Superior temporal gyrus (tissue), 1 donor: ENCODE results near the gene TEX26.
A peak's percentile ranks its signal among the peaks of the same experiment; 100 is the strongest.

Source experiments
- DNase-seq: peaks from one replicate; pipeline ENCODE4 v3.0.0-alpha.2; 2016; ENCODE audit errors: extremely low spot score

Gene TEX26

GRCh38 chr13:30976025-30976424, 43.6 kb downstream of the TEX26 start:
- no peak for DNase-seq

- no peak for DNase-seq
Observed at GRCh38 chr13:30978981-30979956, 46.8 kb downstream of the TEX26 start.

GRCh38 chr13:30982506-30982905, 50.0 kb downstream of the TEX26 start:
- no peak for DNase-seq

GRCh38 chr13:30982906-30983305, 50.5 kb downstream of the TEX26 start:
- no peak for DNase-seq

GRCh38 chr13:30983431-30983830, 51.0 kb downstream of the TEX26 start:
- DNase-seq, result no peak

GRCh38 chr13:30984620-30985019, 52.2 kb downstream of the TEX26 start:
- no peak for DNase-seq

- no peak for DNase-seq
Observed at GRCh38 chr13:30985637-30986205, 53.3 kb downstream of the TEX26 start.

- no peak for DNase-seq
Observed at GRCh38 chr13:30991184-30991583, 58.7 kb downstream of the TEX26 start.

GRCh38 chr13:30991922-30992321, 59.5 kb downstream of the TEX26 start:
- no peak for DNase-seq

- DNase-seq, result no peak
Observed at GRCh38 chr13:30995331-30995730, 62.9 kb downstream of the TEX26 start.

- DNase-seq, result no peak
Observed at GRCh38 chr13:30997697-30998096, 65.2 kb downstream of the TEX26 start.

GRCh38 chr13:30998136-30999088, 66.0 kb downstream of the TEX26 start:
- DNase-seq, result peak; percentile 55

GRCh38 chr13:31000889-31001288, 68.4 kb downstream of the TEX26 start:
- no peak for DNase-seq

GRCh38 chr13:31001647-31002046, 69.2 kb downstream of the TEX26 start:
- DNase-seq, result no peak

- no peak for DNase-seq
Observed at GRCh38 chr13:31005066-31005465, 72.6 kb downstream of the TEX26 start.

GRCh38 chr13:31007417-31007816, 75.0 kb downstream of the TEX26 start:
- peak; percentile 63 for DNase-seq

- no peak for DNase-seq
Observed at GRCh38 chr13:31008400-31009115, 76.1 kb downstream of the TEX26 start.

- DNase-seq, result no peak
Observed at GRCh38 chr13:31009166-31009565, 76.7 kb downstream of the TEX26 start.

GRCh38 chr13:31010296-31010695, 77.8 kb downstream of the TEX26 start:
- no peak for DNase-seq

- no peak for DNase-seq
Observed at GRCh38 chr13:31011193-31011860, 78.9 kb downstream of the TEX26 start.
